K562 (cell line): ENCODE results near the gene ADPGK. TPM values are rescaled to one million over a fixed set of nuclear protein-coding genes. Genes with fewer than 3 reads are reported as not detected.

Experiments used
- ATAC-seq: fragments of 200-7000 bp; cut with Tn5 transposase; 3 replicates; pipeline ENCODE4 v1.9.1; 2020; ENCODE audit warnings: moderate library complexity
- BruUV-seq: library from RNA; stranded (reverse); fragments of 400-500 nt; replicated peaks from 2 replicates; lab custom pipeline; 2021; lab: Mats Ljungman, UMichigan
- CTCF ChIA-PET: fragments of 300-600 bp; formaldehyde crosslinking; extraction: SDS; loops from one replicate; lab custom pipeline; 2021; ENCODE audit warnings: low intra/inter-chr PET ratio; lab: Yijun Ruan, JAX
- POLR2A ChIA-PET: fragments of 300-600, 350-650 bp; sonication (Branson Sonifier 250); formaldehyde crosslinking; extraction: SDS; loops from one replicate; lab custom pipeline; 2021; ENCODE audit warnings: antibody characterized with exemption, inconsistent platforms; lab: Yijun Ruan, JAX
- DNase-seq, 4 experiments: peaks; one replicate each; pipeline versions ENCODE4 v3.0.0 to v3.0.0-alpha.2; 2011 to 2018; ENCODE audit warnings: low spot score in 3 of 4, mixed read lengths in 3 of 4; ENCODE audit errors: extremely low read depth in 1 of 4
- FAIRE-seq: peaks from 2 replicates; lab custom pipeline; 2011; peaks lifted over from hg19 to GRCh38; lab: Jason Lieb, UNC
- H2AFZ ChIP-seq: 2 replicates; pipeline ENCODE4 v1.6.0; 2011; ENCODE audit warnings: low read depth, low read length, control low read depth, inconsistent platforms
- H3K27ac ChIP-seq: fragments of 200-600 bp; 3 replicates; pipeline ENCODE4 v1.8.0; 2011; ENCODE audit warnings: low read depth, mild to moderate bottlenecking, control low read depth, inconsistent platforms, low read length, moderate library complexity, mixed read lengths; ENCODE audit errors: extremely low read depth
- H3K27me3 ChIP-seq, 2 experiments: fragments of 300-600 bp in 1 of 2; 2 replicates in 1 of 2; 3 replicates in 1 of 2; pipeline versions ENCODE4 v1.6.0 to v1.8.0; 2011; ENCODE audit warnings: inconsistent platforms in 2 of 2, low read length in 2 of 2, mild to moderate bottlenecking in 1 of 2, mixed read lengths in 1 of 2, moderate library complexity in 1 of 2; ENCODE audit not compliant: control insufficient read depth in 2 of 2, insufficient read depth in 2 of 2
- H3K36me3 ChIP-seq: fragments of 300-600 bp; 3 replicates; pipeline ENCODE4 v1.8.0; 2011; ENCODE audit warnings: mild to moderate bottlenecking, low read length, inconsistent platforms; ENCODE audit not compliant: control insufficient read depth, insufficient read depth
- H3K4me1 ChIP-seq, 2 experiments: fragments of 200-600 bp in 1 of 2; replicated peaks in 1 of 2; 2 replicates in 1 of 2; 3 replicates in 1 of 2; pipeline versions ENCODE4 v1.5.1 to v1.8.0; 2011; ENCODE audit warnings: inconsistent platforms in 2 of 2, low read length in 2 of 2, mild to moderate bottlenecking in 1 of 2, mixed read lengths in 1 of 2, moderate library complexity in 1 of 2; ENCODE audit not compliant: control insufficient read depth in 2 of 2, insufficient read depth in 2 of 2
- H3K4me2 ChIP-seq: 2 replicates; pipeline ENCODE4 v1.6.1; 2011; ENCODE audit warnings: low read length, control low read depth, inconsistent platforms, mixed read lengths; ENCODE audit not compliant: insufficient read depth
- H3K4me3 ChIP-seq: fragments of 200-600 bp; sonication (generic), shearing (Covaris generic); 2 replicates; pipeline ENCODE4 v1.5.1; 2016; ENCODE audit warnings: control low read depth, inconsistent platforms
- H3K79me2 ChIP-seq: fragments of 200-600 bp; 3 replicates; pipeline ENCODE4 v1.8.0; 2011; ENCODE audit warnings: low read length, inconsistent platforms; ENCODE audit not compliant: control insufficient read depth, insufficient read depth
- H3K9ac ChIP-seq, 2 experiments: 2 replicates each; pipeline versions ENCODE4 v1.6.0 to v1.6.1; 2011; ENCODE audit warnings: low read depth in 2 of 2, low read length in 2 of 2, control low read depth in 1 of 2, inconsistent platforms in 1 of 2, mild to moderate bottlenecking in 1 of 2, mixed read lengths in 1 of 2; ENCODE audit not compliant: insufficient read depth in 1 of 2
- H3K9me1 ChIP-seq: one replicate; pipeline ENCODE4 v1.6.0; 2011; ENCODE audit warnings: inconsistent platforms, mild to moderate bottlenecking, low read length, moderate library complexity; ENCODE audit not compliant: control insufficient read depth, insufficient read depth
- H3K9me3 ChIP-seq: replicated peaks from 2 replicates; pipeline ENCODE4 v1.5.1; 2011; ENCODE audit warnings: low read depth, low read length, inconsistent platforms; ENCODE audit not compliant: control insufficient read depth, insufficient read depth
- H4K20me1 ChIP-seq: replicated peaks from 2 replicates; pipeline ENCODE4 v1.6.1; 2011; ENCODE audit warnings: low read length, inconsistent platforms, mixed read lengths; ENCODE audit not compliant: control insufficient read depth, insufficient read depth
- CHD4 ChIP-seq: fragments of 200-600 bp; sonication (generic); IDR thresholded peaks from 3 replicates; pipeline ENCODE4 v1.6.1; 2012; ENCODE audit warnings: low read depth, mild to moderate bottlenecking, mixed read lengths, low read length, inconsistent platforms; ENCODE audit not compliant: insufficient read depth, insufficient replicate concordance, poor library complexity, severe bottlenecking
- ELK1 ChIP-seq: sonication (generic); formaldehyde crosslinking; IDR thresholded peaks from 2 replicates; pipeline ENCODE4 v1.8.1; 2022; ENCODE audit warnings: missing genetic modification reagents
- GTF2B ChIP-seq: IDR thresholded peaks from 2 replicates; pipeline ENCODE4 v1.6.1; 2011; ENCODE audit not compliant: insufficient read length; ENCODE audit errors: extremely low read depth
- HCFC1 ChIP-seq: IDR thresholded peaks from 2 replicates; pipeline ENCODE4 v1.6.1; 2012; ENCODE audit warnings: low read depth, low read length, improper control_type of control experiment
- HOXB6 ChIP-seq: fragments of 250-450 bp; sonication (Bioruptor Pico); IDR thresholded peaks from 2 replicates; pipeline ENCODE4 v1.5.1; 2022; ENCODE audit warnings: mild to moderate bottlenecking, borderline replicate concordance
- L3MBTL2 ChIP-seq: fragments of 450-650 bp; IDR thresholded peaks from 2 replicates; pipeline ENCODE4 v1.6.1; 2016; ENCODE audit warnings: mild to moderate bottlenecking, moderate library complexity
- PHF20 ChIP-seq: fragments of 450-650 bp; IDR thresholded peaks from 2 replicates; pipeline ENCODE4 v1.6.1; 2018; ENCODE audit not compliant: partially characterized antibody
- PTBP1 ChIP-seq: fragments of 200-400 bp; formaldehyde crosslinking; IDR thresholded peaks from 2 replicates; pipeline ENCODE4 v1.6.1; 2017; ENCODE audit warnings: low read depth, low read length
- SRSF1 ChIP-seq: fragments of 200-400 bp; formaldehyde crosslinking; IDR thresholded peaks from 2 replicates; pipeline ENCODE4 v1.6.1; 2017; ENCODE audit warnings: mild to moderate bottlenecking, low read depth, low read length, moderate library complexity
- TCF7 ChIP-seq: sonication (generic); IDR thresholded peaks from 2 replicates; pipeline ENCODE4 v1.6.1; 2016; ENCODE audit warnings: antibody characterized with exemption, borderline replicate concordance
- ZBTB1 ChIP-seq: sonication (generic); formaldehyde crosslinking; IDR thresholded peaks from 2 replicates; pipeline ENCODE4 v1.8.1; 2023; ENCODE audit warnings: missing genetic modification reagents, low read depth, mild to moderate bottlenecking, borderline replicate concordance
- ZFP1 ChIP-seq: fragments of 450-650 bp; formaldehyde crosslinking; IDR thresholded peaks from 2 replicates; pipeline ENCODE4 v1.4.0; 2020; ENCODE audit warnings: mild to moderate bottlenecking, mixed read lengths
- ZNF134 ChIP-seq: fragments of 250-450 bp; sonication (Bioruptor Pico); conservative IDR thresholded peaks from 2 replicates; pipeline ENCODE4 v1.4.0; 2020
- ZNF143 ChIP-seq: sonication (generic); formaldehyde crosslinking; IDR thresholded peaks from 2 replicates; pipeline ENCODE4 v1.9.0; 2022; ENCODE audit warnings: mild to moderate bottlenecking, missing genetic modification reagents
- ZNF184 ChIP-seq: sonication (generic); formaldehyde crosslinking; IDR thresholded peaks from 2 replicates; pipeline ENCODE4 v1.5.0; 2020; ENCODE audit warnings: missing genetic modification reagents
- ZNF224 ChIP-seq: sonication (generic); formaldehyde crosslinking; IDR thresholded peaks from 2 replicates; pipeline ENCODE4 v1.8.0; 2022; ENCODE audit warnings: mild to moderate bottlenecking, missing genetic modification reagents
- WGBS: fragments of 100-300 bp; shearing (Covaris generic); methylation state at CpG from one replicate; pipeline ENCODE4 v1.1.6; 2016; ENCODE audit warnings: low coverage, mixed read lengths; ENCODE audit not compliant: insufficient coverage; ENCODE audit errors: missing lambda C conversion rate; 5-methylcytosine and 5-hydroxymethylcytosine counted together
- in situ Hi-C: fragments of 300-500 bp; cut with MboI; formaldehyde crosslinking; loops from 4 replicates; pipeline ENCODE4 v1.15.0; 2018; ENCODE audit warnings: inconsistent platforms, mixed read lengths
- intact Hi-C: fragments of 100-400 bp; cut with micrococcal nuclease; formaldehyde crosslinking; loops from 2 replicates; pipeline ENCODE4 v1.14.2; 2022
- polyA plus RNA-seq, 8 experiments: library from polyadenylated mRNA; depleted of rRNA in 4 of 8; stranded (reverse) in 5 of 8; unstranded in 3 of 8; fragments of >200 nt; fragmentation: Nextera tagmentation in 2 of 8; fragmentation: Illumina TruSeq in 1 of 8; extraction: Ambion mirVana in 2 of 8; extraction: Trizol in 1 of 8; gene quantifications; 2 replicates each; pipeline versions ENCODE4 v1.2.1 to v1.2.3, GENCODE V29; 2011 to 2014; ENCODE audit warnings: inconsistent platforms in 1 of 8, missing spikeins in 1 of 8
- total RNA-seq, 7 experiments: library from RNA; depleted of rRNA in 6 of 7; stranded (reverse); fragments of >200 nt in 6 of 7; fragmentation: Illumina TruSeq in 2 of 7; extraction: Trizol in 2 of 7; gene quantifications; 2 replicates each; pipeline versions ENCODE4 v1.2.1 to v1.2.3, GENCODE V29; 2011 to 2021; ENCODE audit warnings: low replicate concordance in 1 of 7
- TF ChIP-seq, protein P1 (sequence below): fragments of 200-800 bp; sonication (Bioruptor generic); IDR thresholded peaks from 2 replicates; pipeline ENCODE4 v1.6.1; 2017; ENCODE audit warnings: missing genetic modification characterization, missing compliant biosample characterization

Gene ADPGK
- total and polyA plus RNA-seq, 9 of the 15 experiments (the other 6 are each of a cell fraction or from before 2014, with no cell fraction given) = 13.4 to 97.4 (median 48.5) TPM

- Histone ChIP-seq H3K9me1 (no peaks in the 10 kb centered on the region), H3K9ac (no peak overlapping the region), H3K36me3 (peaks cover 83% of the 10 kb centered on the region), H3K27me3 (no peaks in the 10 kb centered on the region), H3K4me1 (no peaks in the 10 kb centered on the region), H4K20me1 (no peaks in the 10 kb centered on the region), H3K4me3 (no peak overlapping the region), H3K27ac (no peak overlapping the region), H3K4me2 (no peak overlapping the region), H3K9me3 (no peaks in the 10 kb centered on the region), H2AFZ (no peak overlapping the region), H3K79me2 (peaks cover 6% of the 10 kb centered on the region; the same call in 1 of the 3 replicates)
- intact Hi-C loops (no loop called here), in situ Hi-C loops (no loop called here)
- WGBS = 98% methylated on average over 3 of the region's 3 CpGs
- ATAC-seq (no peak), DNase-seq (no peak), FAIRE-seq (no peak)
- CTCF ChIA-PET = no interaction called here
- POLR2A ChIA-PET = interaction anchor here (1.0 to 1.6 kb wide), 3 partner anchors 8 to 18 kb away, joined by 3 to 5 read pairs (median 5); no protein-coding TSS in a partner anchor
- no TSS peak for BruUV-seq
- TF ChIP-seq HOXB6 (CRISPR knock-in tag) (no peak), L3MBTL2 (no peak), PHF20 (no peak), ZNF184 (CRISPR knock-in tag) (no peak), TCF7 (no peak), CHD4 (no peak), ZFP1 (CRISPR knock-in tag) (no peak), SRSF1 (no peak), PTBP1 (no peak), ZNF143 (CRISPR knock-in tag) (no peak), ZBTB1 (CRISPR knock-in tag) (no peak), ZNF134 (CRISPR knock-in tag) (no peak), ZNF224 (no peak), GTF2B (no peak), ELK1 (CRISPR knock-in tag) (no peak), HCFC1 (no peak)
- TF ChIP-seq, protein P1, sequence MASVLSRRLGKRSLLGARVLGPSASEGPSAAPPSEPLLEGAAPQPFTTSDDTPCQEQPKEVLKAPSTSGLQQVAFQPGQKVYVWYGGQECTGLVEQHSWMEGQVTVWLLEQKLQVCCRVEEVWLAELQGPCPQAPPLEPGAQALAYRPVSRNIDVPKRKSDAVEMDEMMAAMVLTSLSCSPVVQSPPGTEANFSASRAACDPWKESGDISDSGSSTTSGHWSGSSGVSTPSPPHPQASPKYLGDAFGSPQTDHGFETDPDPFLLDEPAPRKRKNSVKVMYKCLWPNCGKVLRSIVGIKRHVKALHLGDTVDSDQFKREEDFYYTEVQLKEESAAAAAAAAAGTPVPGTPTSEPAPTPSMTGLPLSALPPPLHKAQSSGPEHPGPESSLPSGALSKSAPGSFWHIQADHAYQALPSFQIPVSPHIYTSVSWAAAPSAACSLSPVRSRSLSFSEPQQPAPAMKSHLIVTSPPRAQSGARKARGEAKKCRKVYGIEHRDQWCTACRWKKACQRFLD (CRISPR knock-in tag) = no peak
Observed at GRCh38 chr15:72764656-72765055, 18.9 kb downstream of the ADPGK start.
